KG1 (cell line): ENCODE measurements around the gene HLA-DPB1.
"Not testable (repeated sequence)": the region's sequence is repeated elsewhere in the genome, so short reads cannot be mapped to it uniquely, and the experiment has no call there.

Experiments used
- DNase-seq: peaks from one replicate; lab custom pipeline; 2025; lab: John Stamatoyannopoulos, UW

Gene HLA-DPB1

DNA sequence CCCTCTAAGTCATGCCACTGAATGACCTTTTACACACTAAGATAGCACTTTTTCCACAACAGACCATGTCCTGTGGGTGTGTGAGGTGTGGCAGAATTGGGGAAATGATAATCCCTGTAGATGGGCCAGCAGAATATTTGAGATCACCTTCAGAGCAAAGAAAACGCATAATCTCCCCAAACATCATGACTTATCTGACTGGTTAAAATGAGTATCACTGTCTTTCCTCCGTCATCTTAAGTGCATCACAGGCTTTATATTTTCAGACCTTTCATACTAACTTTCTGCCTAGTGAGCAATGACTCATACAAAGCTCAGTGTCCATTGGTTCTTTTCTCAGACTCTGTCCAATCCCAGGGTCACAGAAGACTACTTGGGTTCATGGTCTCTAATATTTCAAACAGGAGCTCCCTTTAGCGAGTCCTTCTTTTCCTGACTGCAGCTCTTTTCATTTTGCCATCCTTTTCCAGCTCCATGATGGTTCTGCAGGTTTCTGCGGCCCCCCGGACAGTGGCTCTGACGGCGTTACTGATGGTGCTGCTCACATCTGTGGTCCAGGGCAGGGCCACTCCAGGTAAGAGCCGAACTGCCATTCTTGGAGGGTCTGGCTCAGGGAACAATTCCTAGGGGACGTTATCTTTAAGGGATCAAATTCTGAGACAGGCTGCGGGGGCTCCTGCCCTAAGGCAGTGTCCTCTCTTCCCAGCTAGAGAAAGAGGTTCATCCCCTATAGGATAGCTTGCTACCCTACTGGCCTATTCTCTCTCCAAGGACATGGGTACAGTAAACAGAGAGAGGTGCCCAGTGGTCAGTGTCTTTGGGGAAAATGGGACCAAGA, at the start of gene HLA-DPB1:
Gene HLA-DPB1 (plus strand): TSS at position 423 of the 838 bp plus-strand sequence. CDS start 52 bp downstream, at position 475.
- peak; percentile 51 for DNase-seq

DNA sequence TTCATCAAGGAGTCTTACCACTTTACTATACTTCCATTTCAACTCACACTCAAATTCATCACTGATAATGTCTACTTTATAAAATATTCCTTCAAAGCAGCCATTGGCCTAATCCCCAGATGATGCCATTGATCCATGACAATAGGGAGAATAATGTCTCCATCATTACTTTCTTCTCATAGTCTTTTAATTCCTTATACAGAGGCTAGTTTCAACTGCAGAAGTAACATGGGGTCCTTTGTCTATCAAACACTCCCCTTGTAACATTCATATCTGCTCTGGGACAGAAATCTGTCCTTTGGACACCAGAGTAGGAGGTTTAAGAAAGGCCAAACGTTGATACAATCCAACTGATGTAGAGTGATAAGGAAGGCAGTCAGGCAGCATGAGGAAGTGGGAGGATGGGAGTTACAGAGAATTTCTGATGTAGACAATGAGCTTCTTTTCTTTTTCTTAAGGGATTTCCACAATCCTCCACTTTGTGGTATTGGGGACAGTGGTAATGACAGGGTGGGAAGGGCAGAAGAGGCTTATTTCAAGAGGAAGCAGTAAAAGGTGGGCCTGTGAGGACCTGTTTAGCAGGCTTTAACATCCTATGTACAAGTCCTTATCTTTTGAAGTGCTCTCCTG, 47.5 kb upstream of the HLA-DPB1 start:
- no peak for DNase-seq

DNA sequence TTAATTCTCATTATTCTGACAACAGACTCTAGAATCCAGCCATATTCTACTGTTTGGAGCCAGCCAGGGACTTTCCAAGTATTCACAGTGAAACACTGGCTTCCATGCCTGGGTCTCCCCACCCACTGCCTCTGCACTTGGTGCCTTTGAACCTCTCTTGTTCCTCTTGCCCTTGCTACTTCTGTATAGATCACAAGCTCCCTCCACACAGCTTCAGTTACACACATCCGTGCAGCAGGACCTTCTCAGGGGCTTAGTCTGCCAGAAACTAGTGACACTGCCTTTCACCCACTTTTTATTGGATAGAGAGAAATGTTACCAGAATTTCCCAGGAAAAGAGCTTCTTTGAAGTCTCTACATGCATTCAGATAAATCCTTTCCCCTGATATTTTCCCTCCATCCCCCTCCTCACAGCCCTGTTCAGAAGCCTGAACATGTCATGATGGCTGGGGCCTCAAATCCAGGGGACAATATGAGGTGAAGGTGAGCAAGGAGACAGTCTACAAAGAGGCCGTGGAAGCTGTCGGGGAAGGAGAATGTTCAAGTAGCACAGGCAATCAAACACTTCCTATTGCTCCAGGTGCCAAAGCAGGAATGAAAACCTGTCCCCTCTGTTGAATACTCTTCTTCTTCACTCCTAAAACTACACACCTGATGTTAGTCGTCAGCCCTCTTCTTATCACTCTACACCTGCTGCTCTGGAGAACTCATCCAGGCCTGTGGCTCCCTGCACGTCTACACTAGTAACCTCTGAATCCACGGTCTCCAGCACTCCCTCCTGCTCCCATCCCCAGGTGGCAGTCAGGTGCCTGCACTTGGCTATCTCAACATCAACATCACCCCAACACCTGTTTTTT, 46.2 kb upstream of the HLA-DPB1 start:
- DNase-seq: peak; percentile 62

DNA sequence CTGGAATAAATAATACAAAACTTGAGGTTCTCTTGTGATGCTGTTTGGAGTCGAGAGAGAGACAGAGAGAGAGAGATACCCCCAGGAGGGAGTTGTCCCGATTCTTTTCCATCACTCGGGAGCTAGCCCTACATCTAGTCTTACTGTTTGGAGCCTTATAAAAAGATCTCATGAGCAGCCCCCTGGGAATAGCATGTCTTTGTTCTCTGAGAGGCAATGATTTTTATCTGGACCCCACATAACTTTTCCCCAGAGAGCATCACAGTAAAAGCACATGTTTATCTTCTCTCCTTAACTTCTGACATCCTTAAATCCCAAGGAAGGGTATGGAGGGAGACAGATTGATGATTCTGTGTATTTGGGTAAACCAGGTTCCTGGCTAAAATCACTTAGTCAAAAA, 45.5 kb upstream of the HLA-DPB1 start:
- DNase-seq: no peak

DNA sequence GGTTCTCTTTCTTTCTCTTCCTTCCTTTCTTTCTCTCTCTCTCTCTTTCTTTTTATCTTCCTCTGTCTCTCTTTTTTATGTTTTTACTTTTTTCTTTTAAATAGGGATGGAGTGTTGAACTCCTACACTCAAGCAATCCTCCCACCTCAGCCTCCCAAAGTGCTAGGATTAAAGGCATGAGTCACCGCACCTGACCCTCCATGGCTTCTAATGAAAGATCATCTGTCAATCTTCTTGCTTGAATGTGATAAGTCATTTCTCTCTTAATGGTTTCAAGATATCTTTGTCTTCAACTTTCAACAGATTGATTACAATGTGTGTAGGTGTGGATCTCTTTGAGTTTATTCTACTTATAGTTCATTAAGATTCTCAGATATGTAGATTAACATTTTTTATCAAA, 41.2 kb upstream of the HLA-DPB1 start:
- DNase-seq: no peak

DNA sequence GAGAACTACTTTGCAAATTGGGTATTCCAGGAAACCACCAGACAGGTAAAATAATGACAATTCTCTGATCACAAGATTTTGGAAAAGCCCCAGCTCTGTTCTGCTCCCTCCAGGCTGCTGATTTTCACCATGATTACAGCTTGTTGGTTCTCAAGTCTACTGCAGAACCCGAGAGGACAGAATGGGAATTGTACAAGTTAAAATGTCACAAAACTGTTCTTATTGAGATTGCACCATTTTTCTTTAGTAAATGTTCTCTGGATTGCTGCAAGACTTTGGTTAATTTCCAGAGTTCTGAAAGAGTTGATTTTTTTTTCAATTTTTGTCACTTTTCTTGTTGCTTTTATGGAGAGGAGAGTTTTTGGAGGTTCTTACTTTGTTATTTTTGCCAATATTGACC, 39.3 kb upstream of the HLA-DPB1 start:
- DNase-seq: no peak

DNA sequence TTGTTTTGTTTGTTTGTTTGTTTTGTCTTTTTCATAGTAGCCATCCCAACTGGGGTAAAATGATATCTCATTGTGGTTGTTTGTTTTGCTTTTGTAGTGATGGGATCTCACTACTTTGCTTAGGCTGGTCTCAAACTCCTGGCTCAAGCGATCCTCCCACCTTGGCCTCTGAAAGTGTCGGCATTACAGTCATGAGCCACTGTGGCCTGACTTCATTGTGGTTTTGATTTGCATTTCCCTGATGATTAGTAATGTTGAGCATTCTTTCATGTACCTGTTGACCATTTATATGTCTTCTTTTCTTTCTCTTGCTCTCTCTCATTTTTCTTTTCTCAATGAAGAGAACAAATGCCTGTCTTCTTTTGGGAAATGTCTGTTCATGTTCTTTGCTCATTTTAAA, 35.6 kb upstream of the HLA-DPB1 start:
- DNase-seq: no peak

DNA sequence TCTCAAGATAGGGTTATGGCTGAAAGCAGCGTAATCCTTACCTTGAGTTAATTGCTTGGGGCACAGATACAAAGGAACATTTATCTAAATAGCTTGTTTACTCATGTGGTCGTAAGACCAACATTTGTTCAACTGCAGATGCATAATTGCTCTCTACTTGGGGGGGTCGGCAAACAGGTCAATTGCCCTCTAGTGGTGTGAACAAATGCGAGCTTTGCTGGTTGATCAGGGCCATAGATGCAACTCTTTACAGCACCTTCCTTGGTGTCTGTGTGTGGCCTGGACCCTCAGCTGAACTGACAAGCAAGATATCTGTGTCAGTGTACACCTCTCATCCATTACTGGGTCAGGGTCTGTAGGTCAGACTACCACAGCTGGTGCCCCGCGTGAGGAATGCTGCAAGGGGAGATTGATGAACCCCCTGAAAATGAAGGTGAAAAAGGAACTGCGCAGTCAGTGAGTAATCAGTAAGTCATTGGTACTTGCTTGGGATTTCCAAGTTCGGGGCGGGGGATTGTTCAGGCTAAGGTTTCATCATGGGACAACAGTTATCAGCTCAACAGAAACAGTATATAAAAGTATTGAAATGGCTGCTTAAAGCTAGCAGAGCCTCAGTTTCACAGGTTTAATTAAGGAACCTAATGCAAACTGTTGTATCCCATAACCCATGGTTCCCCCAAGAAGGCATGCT, 26.3 kb upstream of the HLA-DPB1 start:
- DNase-seq: no peak

DNA sequence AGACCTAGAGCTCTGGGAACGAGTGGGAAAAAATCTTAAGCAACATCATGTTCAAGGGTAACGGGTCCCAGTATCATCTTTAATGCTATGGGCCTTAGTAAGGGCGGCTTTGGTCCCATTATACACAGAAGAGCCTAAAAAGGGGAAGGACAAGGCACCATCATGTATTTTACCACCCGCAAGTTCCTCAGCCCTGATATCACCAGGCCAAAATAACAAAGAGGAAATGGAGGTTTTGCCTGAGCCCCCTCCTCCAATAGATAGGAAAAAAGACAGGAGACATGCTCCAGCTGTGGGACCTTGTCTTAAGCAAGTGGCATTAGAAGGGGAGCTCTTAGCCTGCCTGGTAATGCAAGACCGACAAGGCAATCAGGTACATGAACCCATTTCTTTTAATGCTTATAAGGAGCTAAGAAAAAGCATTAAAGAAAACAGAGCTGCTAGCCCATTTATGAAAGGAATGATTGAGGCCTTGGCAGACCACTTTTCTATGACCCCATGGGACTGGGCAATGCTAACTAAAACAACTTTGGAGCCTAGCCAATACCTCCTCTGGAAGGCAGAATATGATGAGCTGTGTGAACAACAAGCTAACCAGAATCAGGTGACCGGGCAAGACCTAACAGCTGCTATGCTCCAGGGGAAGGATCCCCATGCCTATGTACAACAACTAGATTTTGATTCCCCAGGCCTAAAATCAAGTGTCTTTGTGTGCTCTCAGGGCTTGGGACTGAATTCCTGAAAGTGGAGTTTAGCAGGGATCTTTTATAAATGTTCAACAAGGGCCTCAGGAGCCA, 25.6 kb upstream of the HLA-DPB1 start:
- DNase-seq: no peak

DNA sequence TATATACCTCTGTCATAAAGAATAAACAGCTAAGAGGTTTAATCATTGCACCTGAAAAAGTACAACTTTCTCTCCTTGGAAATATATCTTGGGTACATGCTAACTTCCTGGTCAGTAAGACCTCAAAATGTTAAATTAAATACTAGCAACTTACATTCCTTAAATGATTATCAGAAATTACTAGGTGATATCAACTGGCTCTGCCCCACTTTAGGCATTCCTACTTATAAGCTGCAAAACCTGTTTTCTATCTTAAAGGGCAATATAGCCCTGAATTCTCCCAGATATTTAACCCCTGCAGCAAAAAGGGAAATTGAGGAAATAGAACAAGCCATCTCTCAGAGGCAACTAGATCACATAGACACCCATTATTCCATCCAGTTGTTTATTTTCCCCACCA, 23.2 kb upstream of the HLA-DPB1 start:
- no peak for DNase-seq

DNA sequence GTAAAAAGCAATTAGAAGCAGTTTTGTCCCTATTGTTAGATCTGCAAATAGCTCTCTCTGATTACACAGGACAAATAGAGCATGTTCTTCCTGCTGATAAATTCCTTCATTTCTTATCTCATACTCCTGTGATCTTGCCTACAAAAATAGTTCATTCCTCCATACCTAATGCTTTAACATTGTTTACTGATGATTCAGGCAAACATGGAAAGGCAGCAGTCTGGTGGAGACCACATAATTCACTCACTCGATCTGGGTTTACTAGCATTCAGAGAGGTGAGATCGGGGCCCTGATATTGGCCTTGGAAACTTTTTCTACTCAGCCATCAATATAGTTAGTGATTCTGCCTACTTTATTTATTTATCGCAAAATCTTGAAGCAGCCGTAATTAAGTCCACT, 22.6 kb upstream of the HLA-DPB1 start:
- DNase-seq: no peak

DNA sequence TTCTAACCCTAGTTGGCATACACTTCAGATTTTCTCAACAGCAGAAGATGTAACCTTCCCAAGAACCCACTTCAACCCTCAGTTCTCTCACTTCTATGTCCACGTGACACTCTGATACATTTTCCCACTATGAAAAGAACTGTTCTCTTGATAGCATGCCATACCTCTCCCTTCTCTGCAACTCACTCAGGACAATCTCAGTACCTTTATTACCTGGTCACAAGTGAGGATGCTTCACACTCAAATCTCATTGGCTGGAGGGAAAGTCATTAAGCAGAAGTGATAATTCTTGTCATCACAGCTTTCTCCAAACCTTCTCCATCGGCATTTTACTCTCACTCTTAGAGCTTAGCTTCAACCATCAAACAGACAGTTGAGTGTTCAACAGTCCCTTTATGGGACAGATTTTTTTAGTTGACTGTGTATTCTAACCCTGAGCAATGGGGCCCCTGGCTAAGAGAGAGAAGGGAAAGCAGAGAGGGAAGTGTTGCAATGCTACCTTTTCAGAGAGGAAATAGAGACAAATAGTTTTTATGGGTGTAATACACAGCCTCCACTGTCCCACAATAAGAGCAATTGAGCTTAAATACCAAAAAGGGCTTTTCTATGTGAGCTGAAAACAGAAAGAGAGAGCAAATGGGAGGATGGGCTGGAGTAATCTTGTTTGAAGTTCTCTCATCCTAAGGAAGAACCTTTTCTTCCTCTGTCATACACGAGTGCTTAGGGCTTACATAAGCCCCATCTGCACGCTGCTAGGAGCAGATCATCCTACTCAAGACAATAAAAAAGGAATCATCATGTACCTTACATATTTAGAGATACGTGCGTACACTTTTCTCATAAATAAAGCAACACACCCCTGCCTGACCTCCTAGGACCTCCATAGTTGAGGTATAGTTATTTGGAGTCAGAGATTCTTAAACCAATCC, 18.3 kb upstream of the HLA-DPB1 start:
- DNase-seq: no peak

DNA sequence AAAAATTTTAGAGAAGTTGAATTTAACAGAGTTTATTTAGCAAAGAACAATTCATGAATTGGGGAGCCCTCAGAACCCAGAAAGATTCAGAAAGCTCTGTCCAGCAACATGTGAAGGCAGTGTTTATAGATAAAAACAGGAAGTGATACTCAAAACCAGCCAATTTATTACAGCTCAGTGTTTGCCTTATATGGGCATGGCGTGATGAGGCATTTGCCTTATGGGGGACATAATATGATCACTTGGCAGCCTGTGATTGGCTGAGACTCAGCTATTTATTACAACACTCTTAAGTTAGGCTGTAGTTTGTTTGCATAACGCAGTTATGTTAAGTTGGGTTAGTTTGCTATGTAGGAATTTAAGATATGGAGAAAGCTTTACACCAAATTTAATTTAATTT, 13.8 kb upstream of the HLA-DPB1 start:
- no peak for DNase-seq

DNA sequence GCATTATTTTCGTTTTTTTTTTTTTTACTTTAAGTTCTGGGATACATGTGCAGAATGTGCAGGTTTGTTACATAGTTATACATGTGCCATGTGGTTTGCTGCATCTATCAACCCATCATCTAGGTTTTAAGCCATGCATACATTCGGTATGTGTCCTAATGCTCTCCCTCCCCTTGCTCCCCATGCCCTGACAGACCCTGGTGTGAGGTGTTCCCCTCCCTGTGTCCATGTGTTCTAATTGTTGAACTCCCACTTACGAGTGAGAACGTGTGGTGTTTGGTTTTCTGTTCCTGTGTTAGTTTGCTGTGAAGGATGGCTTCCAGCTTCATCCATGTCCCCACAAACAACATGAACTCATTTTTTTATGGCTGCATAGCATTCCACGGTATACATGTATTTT, 12.4 kb upstream of the HLA-DPB1 start:
- not testable (repeated sequence) for DNase-seq

DNA sequence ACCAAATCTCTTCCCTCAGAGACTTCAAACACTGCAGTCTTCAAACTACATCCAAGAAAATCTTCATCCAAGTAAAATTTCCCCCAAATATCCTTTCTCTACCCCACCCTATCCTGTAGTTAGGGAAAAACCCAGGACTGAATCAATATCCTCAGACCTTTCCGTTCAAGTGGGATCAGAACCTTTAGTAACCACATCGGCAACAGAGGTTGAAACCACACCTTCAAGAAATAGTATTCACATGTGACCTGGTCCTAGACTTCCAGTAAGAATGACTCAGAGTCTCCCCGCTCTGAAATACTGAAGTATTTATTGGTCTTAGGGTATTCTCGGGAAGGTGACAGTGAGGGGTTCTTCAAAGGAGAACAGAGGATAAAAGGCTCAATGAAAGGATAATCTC, 11.1 kb upstream of the HLA-DPB1 start:
- DNase-seq: no peak

DNA sequence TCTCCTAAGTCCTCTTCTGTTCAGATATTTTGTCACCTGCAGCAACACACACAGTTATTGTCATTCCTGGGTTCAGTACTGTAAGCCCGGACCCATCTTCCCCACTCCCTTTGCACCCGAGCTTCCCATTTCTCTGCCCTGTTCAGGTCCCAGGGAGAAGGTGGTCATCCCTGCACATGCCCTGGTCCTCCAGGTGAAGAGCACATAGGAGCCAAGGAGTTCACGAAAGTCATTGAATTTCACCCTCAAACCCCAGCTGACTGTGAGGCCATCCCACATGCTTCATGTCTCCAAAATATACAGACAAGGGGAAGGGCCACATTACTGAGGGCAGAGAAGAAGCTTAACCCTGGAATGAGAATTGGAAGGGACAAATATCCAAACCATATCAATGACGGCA, 10.5 kb upstream of the HLA-DPB1 start:
- DNase-seq: no peak

DNA sequence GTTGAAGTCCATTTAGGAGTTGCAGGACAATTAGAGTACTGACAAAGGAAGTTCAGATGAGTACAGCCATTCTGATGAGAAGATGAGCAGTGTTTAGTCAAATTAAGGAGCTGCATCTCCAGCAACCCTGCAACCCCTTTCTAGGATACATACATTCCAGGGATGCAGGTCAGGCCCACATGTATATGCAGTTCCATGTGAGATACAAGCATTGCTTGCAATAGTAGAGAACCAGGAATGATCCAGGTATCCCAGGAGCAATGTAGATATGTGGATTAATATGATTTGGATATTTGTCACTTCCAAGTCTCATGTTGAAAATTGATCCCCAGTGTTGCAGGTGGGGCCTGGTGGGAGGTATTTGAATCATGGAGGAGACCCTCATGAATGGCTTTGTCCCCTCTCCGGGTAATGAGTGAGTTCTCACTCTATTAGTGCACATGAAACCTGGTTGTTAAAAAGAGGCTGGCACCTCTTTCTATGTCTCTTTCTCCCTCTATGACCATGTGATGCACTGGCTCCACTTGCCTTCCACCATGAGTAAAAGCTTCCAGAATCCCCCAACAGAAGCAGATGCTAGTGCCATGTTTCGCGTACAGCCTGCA, 8.8 kb upstream of the HLA-DPB1 start:
- no peak for DNase-seq

DNA sequence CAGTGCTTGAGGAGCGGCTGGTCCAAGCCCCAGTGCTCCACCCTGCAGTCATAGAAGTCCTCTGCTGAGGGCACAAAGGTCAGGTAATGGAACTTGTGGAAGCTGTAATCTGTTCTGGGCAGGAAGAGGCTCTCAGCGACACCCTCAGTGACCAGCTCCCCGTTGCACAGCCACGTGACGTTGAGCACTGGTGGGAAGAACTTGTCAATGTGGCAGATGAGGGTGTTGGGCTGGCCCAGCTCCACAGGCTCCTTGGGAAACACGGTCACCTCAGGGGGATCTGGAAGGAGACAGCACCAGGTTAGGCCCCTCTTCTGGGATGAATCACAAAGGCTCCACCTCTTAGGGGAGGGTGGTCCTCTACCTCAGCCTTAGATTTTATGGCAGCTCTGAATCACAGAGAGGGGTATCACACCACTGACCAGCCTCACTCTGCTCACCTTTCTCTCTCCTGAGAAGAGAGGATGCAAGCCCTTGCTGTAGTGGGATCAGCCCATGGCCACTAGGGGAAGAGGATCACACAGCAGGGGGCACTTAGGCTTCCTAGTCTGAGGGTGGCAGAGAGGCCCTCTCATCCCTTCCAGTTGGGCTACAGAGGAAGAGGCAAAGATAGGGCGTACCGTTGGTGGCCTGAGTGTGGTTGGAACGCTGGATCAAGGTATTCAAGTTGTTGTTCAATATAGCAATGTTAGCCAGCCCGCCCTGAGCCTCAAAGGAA, 6.6 kb upstream of the HLA-DPB1 start:
- DNase-seq: no peak

DNA sequence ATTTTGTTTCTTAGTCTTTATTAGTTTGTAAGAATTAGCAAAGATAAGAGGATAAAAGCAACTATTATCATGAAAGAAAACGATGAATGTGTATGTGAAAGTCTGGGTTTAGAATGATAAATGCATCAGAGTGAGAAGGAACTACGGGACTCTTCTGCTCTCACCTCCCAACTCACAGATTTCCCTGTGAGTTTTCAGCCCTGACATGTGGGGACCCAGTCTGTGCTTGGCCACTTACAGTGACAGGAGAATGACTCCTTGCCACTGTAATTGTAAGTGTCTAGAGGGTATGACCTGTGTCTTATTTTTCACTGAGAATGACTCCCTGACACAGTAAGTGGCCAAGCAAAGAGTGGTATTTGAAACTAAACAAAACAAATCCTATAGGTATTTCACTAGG, 4.9 kb upstream of the HLA-DPB1 start:
- no peak for DNase-seq
